Mucosa of descending colon (tissue), 3 donors: Measurements from ENCODE around the gene TRIM2. TPM values are rescaled to one million over a fixed set of nuclear protein-coding genes. Genes with fewer than 3 reads are reported as not detected.

Experiments used
- ATAC-seq: fragments of 200-7000 bp; cut with Tn5 transposase; one replicate; pipeline ENCODE4 v1.9.1; 2020; ENCODE audit warnings: mild to moderate bottlenecking, moderate library complexity
- DNase-seq, 3 donors: peaks; one replicate each; pipeline ENCODE4 v3.0.0-alpha.2; 2020
- H3K36me3 ChIP-seq: fragments of 200-600 bp; one replicate; pipeline ENCODE4 v1.8.0; 2021; ENCODE audit warnings: low read depth, mild to moderate bottlenecking
- H3K4me1 ChIP-seq: fragments of 200-600 bp; one replicate; pipeline ENCODE4 v1.8.0; 2021; ENCODE audit warnings: low read depth, mild to moderate bottlenecking
- H3K4me3 ChIP-seq: fragments of 200-600 bp; one replicate; pipeline ENCODE4 v1.8.0; 2021; ENCODE audit warnings: mild to moderate bottlenecking
- H3K9me3 ChIP-seq: fragments of 200-600 bp; one replicate; pipeline ENCODE4 v1.8.0; 2021; ENCODE audit warnings: mild to moderate bottlenecking
- intact Hi-C, 2 donors: fragments of 100-400 bp; cut with DNase I in 1 of 2; cut with micrococcal nuclease in 1 of 2; formaldehyde crosslinking; loops; one replicate each; pipeline versions ENCODE4 v1.11.0 to v1.11.1; 2022; cut with DNase I, micrococcal nuclease
- total RNA-seq, 3 donors: library from RNA; stranded (reverse); fragmentation: NEBNext Ultra II Directional in 2 of 3; extraction: Animal tissue kit (Norgen Biotek cat#: 25700) in 2 of 3; gene quantifications; one replicate each; pipeline versions ENCODE4 v1.2.1 to v1.2.4, GENCODE V29; 2021 to 2023
- TF ChIP-seq, protein P1 (sequence below): fragments of 200-600 bp; IDR thresholded peaks from one replicate; pipeline ENCODE4 v1.8.0; 2022; ENCODE audit warnings: antibody characterized with exemption, mild to moderate bottlenecking
- donor health status: DM: no; HTN: no; CAD: no; lungs with moderate emphysema.
- donor health status: DM: no; HTN: no; CAD: no.
- donor health status: DM: no; HTN: yes; CAD: no.

The TRIM2 gene
- total RNA-seq, 3 donors from 2014 or later = 96.4 to 167 (median 154) TPM

DNA sequence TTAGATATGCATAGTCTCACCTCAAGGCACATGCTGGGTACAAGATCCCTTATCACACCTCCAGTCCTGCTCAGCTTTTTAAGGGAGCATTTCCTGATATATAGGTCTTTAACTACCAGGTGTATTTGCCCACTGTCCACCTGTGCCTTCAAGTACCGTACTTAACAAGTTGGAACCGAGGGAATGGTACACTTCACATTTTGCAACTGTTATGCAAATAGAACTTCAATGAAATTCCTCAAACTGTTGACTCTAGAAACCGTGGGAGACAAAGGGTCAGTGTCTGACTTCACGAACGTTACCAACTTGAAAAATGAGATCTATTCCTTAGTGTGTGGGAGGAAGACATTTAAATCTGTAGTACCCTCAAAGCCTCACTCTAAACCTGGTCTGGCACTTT is 5.2 kb downstream of the TRIM2 start:
- Histone ChIP-seq H3K9me3 (no peaks in the 10 kb centered on the region), H3K4me1 (peaks cover 18% of the 10 kb centered on the region), H3K4me3 (no peak overlapping the region), H3K36me3 (no peaks in the 10 kb centered on the region)
- TF ChIP-seq, protein P1, sequence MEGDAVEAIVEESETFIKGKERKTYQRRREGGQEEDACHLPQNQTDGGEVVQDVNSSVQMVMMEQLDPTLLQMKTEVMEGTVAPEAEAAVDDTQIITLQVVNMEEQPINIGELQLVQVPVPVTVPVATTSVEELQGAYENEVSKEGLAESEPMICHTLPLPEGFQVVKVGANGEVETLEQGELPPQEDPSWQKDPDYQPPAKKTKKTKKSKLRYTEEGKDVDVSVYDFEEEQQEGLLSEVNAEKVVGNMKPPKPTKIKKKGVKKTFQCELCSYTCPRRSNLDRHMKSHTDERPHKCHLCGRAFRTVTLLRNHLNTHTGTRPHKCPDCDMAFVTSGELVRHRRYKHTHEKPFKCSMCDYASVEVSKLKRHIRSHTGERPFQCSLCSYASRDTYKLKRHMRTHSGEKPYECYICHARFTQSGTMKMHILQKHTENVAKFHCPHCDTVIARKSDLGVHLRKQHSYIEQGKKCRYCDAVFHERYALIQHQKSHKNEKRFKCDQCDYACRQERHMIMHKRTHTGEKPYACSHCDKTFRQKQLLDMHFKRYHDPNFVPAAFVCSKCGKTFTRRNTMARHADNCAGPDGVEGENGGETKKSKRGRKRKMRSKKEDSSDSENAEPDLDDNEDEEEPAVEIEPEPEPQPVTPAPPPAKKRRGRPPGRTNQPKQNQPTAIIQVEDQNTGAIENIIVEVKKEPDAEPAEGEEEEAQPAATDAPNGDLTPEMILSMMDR = no peak
- DNase-seq (no peak), ATAC-seq (peak; percentile 53)
- intact Hi-C loops = loop anchor here in 1 of 2 donors (5.0 to 10.0 kb wide), 2 partner anchors 38 to 55 kb away; no protein-coding TSS in a partner anchor

GRCh38 chr4:153210727-153211126 is 6.5 kb downstream of the TRIM2 start:
- no peak overlapping the region for H3K4me3 ChIP-seq
- DNase-seq (no peak), ATAC-seq (no peak)
- H3K9me3 ChIP-seq = no peaks in the 10 kb centered on the region
- peaks cover 18% of the 10 kb centered on the region for H3K4me1 ChIP-seq
- intact Hi-C loops = loop anchor here in 1 of 2 donors (10.0 kb wide), 1 partner anchor 104 kb away; no protein-coding TSS in a partner anchor
- TF ChIP-seq, protein P1 = no peak
- H3K36me3 ChIP-seq = no peaks in the 10 kb centered on the region

GRCh38 chr4:153211986-153212728 is 7.9 kb downstream of the TRIM2 start:
- DNase-seq (no peak), ATAC-seq (peak; percentile 6)
- TF ChIP-seq, protein P1 = no peak
- Histone ChIP-seq H3K9me3 (no peaks in the 10 kb centered on the region), H3K4me3 (no peak overlapping the region), H3K4me1 (peaks cover 12% of the 10 kb centered on the region), H3K36me3 (no peaks in the 10 kb centered on the region)
- intact Hi-C loops = loop anchor here in 1 of 2 donors (10.0 kb wide), 1 partner anchor 103 kb away; no protein-coding TSS in a partner anchor

DNA sequence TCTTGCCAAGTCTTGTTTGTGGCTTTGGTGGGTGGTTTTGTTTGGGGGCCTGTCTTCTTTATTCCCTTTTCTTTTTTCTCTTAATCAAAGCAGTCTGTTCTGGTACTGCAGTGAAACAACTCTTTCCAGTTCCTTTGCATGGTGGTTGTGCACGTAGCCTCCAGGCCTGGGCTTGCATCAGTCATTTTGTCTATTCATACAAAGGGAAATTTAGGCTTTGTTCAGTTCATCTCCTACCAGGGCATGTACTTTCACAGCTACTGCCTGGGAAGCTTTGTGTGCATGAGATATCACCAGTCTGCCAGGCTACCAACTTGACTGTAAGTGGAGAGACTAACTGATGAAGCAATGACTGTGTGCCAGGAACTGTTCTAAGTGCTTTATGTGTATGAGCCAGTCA is 8.5 kb downstream of the TRIM2 start:
- Histone ChIP-seq H3K36me3 (no peaks in the 10 kb centered on the region), H3K4me3 (no peak overlapping the region), H3K9me3 (no peaks in the 10 kb centered on the region), H3K4me1 (peaks cover 13% of the 10 kb centered on the region)
- intact Hi-C loops = loop anchor here in 1 of 2 donors (10.0 kb wide), 1 partner anchor 102 kb away; no protein-coding TSS in a partner anchor
- no peak for ATAC-seq
- DNase-seq = no peak
- TF ChIP-seq, protein P1 = no peak

- no peak for DNase-seq
- TF ChIP-seq, protein P1 = no peak
- intact Hi-C loops = loop anchor here in 1 of 2 donors (10.0 kb wide), 1 partner anchor 99 kb away; no protein-coding TSS in a partner anchor
- Histone ChIP-seq H3K4me1 (peaks cover 21% of the 10 kb centered on the region), H3K9me3 (no peaks in the 10 kb centered on the region), H3K36me3 (no peaks in the 10 kb centered on the region), H3K4me3 (no peak overlapping the region)
- ATAC-seq = no peak
Observed at GRCh38 chr4:153215921-153216320, 11.7 kb downstream of the TRIM2 start.
